ENCODE data around the gene SATB2.

- TF ChIP-seq CTCF (conservative IDR thresholded peaks at IDR 0.05) (no peak), EZH2 (IDR thresholded peaks at IDR 0.05; ENCODE audit: low read depth) (no peak)
Observed at GRCh38 chr2:199462347-199462955, 4.7 kb upstream of the SATB2 start.
